ENCODE measurements around the gene CALN1.
"Not testable (repeated sequence)": the region's sequence is repeated elsewhere in the genome, so short reads cannot be mapped to it uniquely, and the experiment has no call there.

Gene CALN1

DNA sequence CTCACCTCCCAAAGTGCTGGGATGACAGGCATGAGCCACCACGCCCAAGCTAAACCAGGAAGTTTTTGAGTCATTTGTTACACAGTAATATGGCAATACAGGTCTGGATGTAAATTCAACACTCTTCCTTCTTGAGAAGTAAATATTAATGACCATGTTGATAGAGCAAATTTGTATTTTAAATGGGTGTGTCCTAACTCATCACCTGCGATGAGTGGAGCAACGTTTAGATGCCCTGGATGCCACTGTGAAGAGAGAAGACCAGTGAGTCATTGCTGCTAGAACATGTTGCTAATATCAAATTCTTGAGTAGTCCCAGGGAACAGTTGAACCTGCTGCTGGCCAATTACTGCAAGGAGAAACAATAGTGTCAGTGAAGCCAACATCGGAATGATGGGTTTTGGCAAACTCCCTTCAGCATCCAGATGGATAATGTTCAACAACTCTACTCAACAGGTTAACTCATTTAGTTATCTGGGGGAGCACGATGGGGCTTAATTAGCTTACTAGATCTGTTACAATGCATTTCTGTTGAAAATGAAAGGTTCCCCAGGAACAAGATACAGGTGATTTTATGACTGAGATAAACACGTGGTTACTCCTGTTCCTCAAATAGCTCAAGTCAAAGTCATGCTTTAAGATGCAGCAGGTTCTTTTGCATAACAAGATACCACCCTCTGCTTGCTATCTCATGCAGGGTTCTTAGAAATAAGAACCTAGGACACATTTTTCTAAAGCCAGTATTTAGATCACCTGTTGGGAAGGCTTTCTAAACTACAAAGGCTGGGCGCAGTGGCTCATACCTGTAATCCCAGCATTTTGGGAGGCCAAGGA is 146.8 kb downstream of the CALN1 start:
- DNase-seq = no peak

DNA sequence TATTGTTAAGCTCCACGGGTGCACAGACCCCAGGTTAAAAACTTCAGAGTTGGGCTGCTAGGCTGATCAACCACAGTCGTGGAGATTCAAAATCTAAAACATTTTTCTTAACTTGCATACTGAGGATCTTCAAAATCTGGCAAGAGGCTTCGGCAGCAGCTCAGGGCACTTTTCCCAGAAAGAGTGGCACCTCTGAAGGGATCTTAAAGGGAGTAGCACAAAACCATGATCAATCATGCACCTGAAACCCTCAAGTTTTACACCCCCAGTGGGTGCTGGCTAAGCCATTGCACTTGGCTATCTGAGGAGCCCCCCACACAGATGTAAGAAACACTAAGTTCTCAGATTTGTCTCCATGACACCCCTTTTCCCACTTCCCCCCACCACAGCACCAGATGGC is 151.7 kb downstream of the CALN1 start:
- DNase-seq = no peak

DNA sequence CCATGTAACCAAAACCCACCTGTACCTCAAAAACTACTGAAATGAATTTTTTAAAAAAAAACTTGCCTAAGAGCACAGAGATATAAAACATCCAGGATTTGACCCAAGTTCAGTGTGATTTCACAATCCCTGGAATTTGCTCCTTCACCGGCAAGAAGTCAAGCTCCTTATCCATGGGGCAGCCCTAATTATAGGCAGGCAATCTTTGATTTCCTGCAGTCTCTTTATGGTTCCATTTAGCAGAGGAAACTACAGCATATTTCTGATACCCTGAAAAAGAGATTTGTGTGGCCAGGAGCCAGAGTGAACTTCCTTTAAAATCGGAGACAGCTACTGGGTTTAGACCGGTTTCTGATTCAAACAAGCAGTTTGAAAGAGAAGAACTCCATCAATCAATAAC is 154.1 kb downstream of the CALN1 start:
- DNase-seq = no peak

DNA sequence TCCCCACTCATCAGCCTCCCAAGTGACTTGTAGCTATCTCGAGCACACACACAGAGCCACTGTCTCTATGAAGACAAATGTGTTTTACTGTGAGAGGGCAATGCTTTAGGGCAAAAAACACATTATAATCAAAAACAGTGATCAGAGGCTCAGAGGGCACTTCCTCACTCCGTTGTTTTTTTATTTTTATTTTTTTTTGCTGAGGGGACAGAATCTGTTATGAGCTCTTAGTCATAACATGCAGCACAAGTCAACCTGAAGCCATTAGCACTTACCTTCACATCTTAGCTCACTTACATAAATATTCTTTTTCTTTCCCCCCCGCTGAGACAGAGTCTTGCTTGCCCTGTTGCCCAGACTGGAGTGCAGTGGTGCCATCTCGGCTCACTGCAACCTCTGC is 157.7 kb downstream of the CALN1 start:
- no peak for DNase-seq

DNA sequence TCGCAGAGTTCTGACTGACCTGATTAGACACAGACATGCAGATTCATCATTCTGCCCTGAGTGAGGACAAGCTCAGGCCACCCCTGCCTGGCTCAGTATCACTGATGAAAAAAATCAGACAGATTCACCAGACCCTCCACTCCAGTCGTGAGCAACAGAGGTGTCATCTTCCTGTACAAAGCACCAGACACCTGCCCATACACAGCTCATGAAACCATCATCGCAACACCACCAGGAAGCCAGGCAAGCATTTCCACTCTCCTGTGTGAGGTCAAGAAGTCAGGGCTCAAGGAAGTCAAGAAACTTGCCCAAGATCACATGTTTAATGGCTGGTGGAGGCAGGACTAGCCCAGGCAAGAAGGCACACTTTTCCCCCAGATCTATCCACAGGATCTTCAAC is 163.0 kb downstream of the CALN1 start:
- no peak for DNase-seq

DNA sequence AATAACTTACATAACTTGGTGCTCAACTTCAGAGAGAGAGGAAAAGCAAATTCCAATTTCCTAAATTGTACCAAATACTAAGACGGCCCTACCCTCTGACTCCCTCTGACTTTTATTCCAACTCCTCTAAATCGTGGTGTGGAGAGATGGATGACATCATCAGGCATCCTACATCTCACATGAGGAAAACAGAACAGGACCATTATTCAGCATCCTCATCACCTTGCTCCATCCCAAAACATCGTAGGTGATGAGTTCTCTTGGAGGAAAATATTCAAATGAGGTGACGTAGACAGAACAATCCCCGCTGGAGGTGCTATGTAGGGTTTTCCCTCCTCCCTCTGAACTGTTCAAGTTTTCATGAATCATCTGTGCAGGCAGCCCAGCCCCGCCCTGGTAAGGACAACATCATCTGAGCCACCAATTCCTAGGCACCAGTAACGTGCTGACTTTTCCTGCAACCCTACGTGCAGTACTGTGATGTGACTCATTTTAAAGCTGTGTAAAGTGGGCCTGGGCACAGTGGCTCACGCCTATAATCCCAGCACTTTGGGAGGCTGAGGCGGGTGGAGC is 167.2 kb downstream of the CALN1 start:
- no peak for DNase-seq

DNA sequence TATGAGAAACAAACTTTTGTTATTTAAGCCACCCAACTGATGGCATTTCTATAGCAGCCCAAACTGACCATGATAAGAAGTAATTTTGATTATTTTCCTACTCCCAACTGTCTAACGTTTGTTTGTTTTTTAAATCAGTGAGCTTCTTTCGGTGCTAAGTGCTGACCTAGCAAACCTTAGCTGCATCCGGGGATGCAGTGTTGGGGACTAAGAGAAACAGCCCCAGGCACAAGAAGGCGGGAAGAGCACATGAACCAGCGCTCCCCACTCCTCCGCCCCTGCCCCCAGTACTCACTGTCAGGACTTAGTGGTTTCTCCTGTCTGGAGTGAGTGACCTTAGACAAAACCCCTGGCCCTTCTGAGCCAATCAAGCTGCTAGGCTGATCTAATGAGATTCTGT is 168.8 kb downstream of the CALN1 start:
- DNase-seq = no peak

DNA sequence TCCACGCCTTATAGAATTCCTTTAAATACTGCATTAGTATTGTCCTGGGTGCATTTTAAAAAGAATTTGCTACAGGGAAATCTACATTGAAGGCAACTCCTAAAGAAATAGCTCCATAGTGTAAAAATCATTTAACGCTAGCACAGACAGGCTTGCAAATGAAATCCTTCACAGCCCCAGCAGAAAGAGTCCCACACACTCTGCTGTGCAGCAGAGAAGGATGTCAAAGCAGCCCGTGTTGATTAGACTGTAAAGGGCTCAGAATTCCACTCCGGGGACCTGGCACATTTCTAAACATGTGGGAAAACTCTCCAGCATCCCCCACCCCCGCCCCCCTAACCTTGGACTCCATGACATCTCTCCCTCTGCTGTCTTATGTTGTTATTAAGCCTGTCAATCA is 176.8 kb downstream of the CALN1 start:
- no peak for DNase-seq

DNA sequence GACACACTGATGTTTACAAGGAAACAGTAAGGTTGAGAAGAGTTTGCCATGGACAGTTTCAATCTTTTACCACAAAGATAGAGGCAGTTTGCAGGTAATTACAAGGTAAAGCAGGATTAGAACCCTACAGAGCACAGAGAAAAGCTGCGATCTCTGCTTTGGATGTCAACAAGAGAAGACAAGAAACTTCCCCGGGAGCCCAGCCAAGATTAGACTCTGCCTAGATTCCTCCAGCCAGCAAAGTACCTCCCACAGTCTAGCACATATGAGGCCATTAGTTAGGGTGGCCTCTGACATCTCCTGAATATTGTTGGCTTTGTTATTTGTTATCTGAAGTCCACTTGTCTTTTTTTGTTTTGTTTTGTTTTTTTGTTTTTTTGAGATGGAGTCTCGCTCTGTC is 178.1 kb downstream of the CALN1 start:
- no peak for DNase-seq

DNA sequence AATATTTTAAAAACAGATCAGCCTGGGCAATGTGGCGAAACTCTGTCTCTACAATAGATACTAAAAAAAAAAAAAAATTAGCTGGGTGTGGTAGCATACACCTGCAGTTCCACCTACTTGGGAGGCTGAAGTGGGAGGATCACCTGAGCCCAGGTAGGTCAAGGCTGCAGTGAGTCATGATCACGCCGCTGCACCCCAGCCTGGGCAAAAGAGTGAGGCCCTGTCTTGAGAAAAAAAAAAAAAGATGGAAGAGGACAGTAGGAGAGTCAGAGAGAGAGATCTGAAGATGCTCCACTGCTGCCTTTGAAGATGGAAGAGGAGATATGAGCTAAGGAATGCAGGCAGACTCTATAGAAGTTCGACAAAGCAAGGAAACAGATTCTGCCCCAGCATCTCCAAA is 181.9 kb downstream of the CALN1 start:
- DNase-seq = no peak

DNA sequence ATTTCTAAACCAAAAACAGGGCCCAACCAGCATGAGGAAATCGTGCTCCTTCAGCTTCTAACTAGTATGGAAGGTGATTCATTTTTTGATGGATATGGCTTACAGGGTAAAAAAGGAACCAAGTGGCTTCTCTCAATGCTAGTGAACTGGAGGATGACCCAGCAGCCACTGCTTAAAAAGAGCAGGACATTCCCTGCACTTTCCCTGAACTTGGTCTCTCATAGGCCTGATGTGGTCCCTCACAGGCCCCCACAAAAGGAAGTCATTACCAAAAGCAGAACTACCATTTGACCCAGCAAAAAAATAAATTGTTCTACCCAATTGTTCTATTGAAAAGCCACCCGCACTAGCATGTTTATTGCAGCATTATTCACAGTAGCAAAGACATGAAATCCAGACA is 188.8 kb downstream of the CALN1 start:
- no peak for DNase-seq

DNA sequence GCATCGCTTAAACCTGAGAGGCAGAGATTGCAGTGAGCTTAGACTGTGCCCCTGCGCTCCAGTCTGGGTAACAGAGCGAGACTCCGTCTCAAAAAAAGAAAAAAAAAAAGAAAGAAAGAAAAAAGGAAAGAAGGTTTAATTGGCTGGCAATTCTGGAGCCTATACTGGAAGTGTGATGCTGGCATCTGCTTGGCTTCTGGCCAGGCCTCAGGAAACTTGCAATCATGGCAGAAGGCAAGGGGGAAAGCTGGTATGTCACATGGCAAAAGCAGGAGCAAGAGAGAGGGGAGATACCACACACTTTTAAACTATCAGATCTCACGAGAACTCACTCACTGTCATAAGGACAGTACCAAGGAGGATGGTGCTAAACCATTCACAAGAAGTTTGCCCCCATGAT is 190.0 kb downstream of the CALN1 start:
- DNase-seq = no peak

DNA sequence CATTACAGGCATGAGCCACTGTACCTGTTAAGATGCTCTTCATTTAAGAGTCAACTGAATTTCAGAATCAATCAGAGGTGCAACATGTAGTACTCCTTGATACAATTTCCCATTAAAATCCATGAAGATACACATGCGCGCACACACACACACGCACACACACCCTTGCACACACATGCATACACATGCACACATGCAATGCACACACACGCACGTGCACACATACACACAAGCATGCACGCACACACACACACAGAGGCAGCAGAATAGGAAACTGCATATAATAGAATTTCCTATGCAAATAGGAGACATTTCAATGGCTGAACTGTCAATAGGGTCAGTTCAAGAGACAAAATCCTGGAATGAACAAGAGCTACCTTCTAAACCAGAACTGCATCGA is 192.6 kb downstream of the CALN1 start:
- no peak for DNase-seq

DNA sequence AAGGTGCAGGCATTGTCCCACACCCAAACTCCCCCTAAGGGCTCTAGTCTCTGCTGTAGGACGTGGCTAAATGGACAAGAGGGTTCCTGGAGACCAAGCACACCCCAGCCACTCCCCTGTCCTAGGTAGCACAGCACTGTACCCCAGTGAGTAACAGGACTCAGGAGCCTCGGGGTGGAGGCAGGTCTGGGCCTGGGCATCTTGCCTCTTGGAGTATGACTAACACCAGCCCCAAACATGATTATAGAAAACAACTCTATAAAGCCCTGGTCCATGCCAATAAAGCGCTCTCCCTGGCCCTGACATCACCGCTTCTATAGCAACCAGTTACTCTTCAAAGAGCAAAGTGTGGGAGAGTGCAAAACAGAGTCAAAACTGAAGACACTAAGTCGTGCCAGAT is 195.0 kb downstream of the CALN1 start:
- DNase-seq = no peak

DNA sequence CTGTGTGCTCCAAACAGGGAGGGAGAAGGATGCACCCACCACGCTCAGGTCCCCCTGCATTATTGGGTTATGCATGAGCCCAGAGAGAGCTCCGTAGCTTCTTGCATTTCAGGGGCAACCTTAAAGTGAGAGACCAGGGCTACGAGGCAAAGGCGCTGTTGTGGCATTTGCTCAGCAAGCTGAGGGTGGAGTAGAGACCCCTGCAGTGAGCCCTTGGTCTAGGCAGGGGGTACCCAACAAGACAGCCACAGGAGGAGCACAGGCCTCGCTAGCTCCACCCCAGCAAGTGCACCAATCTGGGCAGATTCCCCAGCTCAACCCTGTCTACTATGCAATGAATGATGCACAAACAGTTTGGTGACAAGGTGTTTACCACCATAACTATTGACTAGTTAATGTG is 198.4 kb downstream of the CALN1 start:
- no peak for DNase-seq

DNA sequence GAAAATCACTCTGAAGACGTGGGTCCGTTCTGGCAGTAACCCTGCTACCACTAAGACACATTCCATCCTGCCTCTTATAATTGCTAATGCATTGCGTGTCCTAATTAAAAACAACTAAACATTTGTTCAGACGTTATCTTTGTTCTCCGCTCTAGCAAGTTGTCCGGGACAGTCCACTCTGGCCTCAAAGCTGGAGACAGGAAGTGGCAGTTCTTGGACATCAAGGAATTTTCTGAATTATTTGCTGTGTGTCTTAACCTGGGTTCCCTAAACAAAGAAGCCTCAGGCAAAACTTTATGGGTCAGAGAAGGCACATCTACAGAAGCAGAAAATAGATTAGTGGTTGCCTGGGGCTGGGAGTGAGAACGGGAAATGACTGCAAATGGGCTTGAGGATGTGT is 199.1 kb downstream of the CALN1 start:
- DNase-seq = no peak

DNA sequence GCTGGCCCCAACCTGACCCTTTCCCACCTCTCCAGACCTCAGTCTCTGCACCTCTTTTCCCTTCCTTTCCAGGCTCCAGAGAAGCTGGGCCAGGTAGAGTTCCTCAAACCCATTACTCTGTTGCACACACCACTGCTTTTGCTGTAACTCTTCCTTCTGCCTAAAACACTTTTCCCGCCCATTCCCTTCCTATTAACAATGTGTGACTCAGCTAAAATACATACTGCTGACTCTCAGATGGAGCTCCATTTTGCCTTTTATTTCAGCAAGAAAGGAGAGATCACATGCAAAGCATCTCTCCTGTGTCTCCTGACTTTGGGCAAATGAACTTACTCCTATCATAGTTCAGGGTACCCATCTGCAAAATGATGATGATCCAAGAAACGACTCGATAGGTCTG is 201.0 kb downstream of the CALN1 start:
- no peak for DNase-seq

DNA sequence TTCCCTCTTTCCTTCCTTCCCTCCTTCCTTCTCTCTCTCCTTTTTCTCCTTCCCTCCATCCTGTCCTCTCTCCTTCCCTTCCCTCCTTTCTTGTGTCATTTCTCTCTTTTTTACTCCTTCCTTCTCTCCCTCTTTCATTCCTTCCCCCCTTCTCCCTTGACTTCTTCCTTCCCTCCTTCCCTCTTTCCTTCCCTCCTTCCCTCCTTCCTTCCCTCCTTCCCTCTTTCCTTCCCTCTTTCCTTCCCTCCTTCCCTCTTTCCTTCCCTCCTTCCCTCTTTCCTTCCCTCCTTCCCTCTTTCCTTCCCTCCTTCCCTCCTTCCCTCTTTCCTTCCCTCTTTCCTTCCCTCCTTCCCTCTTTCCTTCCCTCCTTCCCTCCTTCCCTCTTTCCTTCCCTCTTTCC is 203.1 kb downstream of the CALN1 start:
- not testable (repeated sequence) for DNase-seq

DNA sequence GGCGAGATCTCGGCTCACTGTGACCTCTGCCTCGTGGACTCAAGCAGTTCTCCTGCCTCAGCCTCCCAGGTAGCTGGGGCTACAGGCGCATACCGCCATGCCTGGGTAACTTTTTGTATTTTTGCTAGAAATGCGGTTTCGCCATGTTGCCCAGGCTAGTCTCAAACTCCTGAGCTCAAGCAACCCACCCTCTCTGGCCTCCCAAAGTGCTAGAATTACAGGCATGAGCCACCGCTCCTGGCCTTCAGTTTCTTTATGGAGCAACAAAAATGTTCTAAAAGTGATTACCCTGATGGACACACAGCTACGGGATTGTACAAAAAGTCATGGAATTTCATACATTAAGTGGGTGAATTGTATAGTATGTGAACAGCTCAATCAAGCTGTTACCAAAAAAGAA is 216.0 kb downstream of the CALN1 start:
- no peak for DNase-seq

DNA sequence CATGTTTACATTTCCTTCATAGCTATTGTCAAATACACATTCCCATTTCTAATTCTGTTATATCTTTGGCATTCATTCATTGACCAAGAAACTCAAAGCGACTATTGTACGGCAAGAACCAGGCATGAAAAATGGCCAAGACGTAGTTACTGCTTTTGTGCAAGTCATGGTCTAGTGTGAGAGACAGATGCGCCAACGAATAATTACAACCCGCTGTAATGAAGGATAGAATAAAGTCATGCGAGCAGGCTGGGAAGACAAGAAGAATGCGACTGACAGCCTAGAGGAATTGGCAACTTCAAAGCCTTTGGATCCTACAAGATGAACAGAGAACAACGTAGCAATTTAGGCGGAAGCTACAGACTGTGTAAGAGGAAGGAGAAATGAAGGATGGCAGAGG is 221.2 kb downstream of the CALN1 start:
- no peak for DNase-seq

DNA sequence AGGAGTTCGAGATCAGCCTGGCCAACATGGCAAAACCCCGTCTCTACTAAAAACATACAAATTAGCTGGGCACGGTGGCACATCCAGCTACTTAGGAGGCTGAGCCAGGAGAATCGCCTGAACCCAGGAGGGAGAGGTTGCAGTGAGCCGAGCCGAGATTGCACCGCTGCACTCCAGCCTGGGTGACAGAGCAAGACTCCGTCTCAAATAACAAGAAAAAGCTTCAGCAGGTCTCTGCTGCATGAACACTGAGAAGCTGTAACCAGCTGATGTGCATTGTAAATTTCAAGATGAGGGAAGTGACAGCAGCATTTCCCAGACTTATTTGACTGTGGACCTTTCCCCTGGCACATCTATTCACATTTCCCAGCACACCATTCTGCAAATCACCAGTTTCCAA is 222.0 kb downstream of the CALN1 start:
- no peak for DNase-seq

DNA sequence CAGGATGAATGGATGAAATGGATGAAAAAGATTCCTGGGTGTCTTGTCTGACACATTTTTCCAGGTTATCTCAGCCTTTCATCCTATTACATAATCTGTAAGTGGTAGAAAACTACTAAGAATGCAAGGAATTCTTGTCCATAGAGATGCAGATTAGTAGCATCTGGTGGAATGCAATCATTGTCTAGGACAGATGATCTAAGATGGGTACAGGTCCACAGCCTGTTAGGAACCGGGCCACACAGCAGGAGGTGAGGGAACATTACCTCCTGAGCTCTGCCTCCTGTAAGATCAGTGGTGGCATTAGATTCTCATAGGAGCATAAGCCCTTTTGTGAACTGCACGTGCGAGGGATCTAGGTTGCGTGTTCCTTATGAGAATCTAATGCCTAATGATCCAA is 225.0 kb downstream of the CALN1 start:
- no peak for DNase-seq

DNA sequence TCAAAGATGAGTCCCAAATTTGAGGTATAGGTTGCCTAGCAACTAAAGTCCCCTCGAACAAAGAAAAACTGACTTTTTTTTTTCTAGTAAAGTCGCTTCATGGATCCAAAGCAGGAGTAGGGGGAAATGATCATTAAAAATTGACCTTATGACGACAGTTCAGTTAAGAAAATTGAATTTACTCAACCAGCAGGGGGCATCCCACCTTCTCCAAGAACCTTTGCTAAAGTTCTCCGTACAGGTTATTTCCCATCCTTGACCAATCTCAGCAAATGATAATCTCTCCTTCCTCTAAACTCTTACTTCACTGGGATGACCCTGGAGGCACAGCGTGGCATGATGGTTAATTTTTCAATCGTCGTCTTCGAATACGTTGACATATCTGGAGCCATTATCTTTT is 228.3 kb downstream of the CALN1 start:
- DNase-seq = no peak

DNA sequence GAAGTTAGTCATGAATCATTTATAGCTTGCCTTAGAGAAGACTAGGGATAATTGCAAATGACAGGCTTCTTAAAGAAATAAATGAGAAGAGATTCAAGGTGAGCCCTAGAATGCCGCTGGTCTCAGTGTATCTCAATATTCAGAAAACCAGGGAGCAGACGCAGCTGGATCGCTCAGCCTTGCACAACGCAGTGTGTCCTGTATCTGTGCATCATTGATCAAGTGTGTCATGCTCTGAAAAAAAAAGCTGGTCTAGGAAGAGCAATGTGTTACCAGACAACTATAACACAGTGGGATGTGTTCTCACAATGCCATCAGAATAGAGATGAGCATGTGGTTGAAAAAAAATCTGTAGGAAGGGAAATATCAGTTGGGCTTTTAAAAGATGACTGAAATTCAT is 230.1 kb downstream of the CALN1 start:
- no peak for DNase-seq

DNA sequence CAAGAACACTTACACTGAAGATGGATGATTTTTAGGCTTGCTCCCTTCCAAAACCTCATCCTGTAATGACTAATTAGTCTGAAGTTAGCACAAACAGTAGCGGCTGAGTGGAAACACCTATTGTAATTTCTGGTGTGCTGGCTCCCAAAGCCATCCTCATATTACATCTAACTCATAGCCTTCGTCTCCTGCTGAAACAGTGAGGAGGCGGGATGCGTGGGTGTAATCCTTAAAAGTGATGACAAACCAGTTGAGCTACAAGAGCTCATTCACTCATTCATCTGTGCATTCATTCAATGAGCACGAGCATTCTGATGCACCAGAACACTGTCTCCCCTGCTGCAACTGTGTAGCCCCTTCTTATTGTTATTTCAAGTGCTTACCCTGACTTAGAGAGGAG is 235.3 kb downstream of the CALN1 start:
- no peak for DNase-seq

Data from NCI-H510A treated with DMSO at 0.1 percent for 48 hours (cell line).